Astrocyte (in vitro differentiated cells and primary cell): ENCODE data around the gene DNAH1. TPM values are rescaled to one million over a fixed set of nuclear protein-coding genes. Genes with fewer than 3 reads are reported as not detected.

Experiments
- DNase-seq: peaks from one replicate; pipeline ENCODE4 v3.0.0-alpha.2; 2010; ENCODE audit warnings: low read depth
- FAIRE-seq: peaks from 2 replicates; lab custom pipeline; 2011; peaks lifted over from hg19 to GRCh38; lab: Jason Lieb, UNC
- H2AFZ ChIP-seq: 2 replicates; pipeline ENCODE4 v1.6.0; 2012; ENCODE audit warnings: low read depth, low read length, inconsistent platforms
- H3K27ac ChIP-seq: 2 replicates; pipeline ENCODE4 v1.5.1; 2011; ENCODE audit warnings: low read depth, low read length, inconsistent platforms
- H3K27me3 ChIP-seq: 2 replicates; pipeline ENCODE4 v1.6.0; 2011; ENCODE audit warnings: low read length, inconsistent platforms; ENCODE audit not compliant: insufficient read depth
- H3K36me3 ChIP-seq: 2 replicates; pipeline ENCODE4 v1.5.1; 2011; ENCODE audit warnings: low read length, inconsistent platforms; ENCODE audit not compliant: insufficient read depth
- H3K4me1 ChIP-seq: 2 replicates; pipeline ENCODE4 v1.5.1; 2011; ENCODE audit warnings: low read length, inconsistent platforms; ENCODE audit not compliant: insufficient read depth
- H3K4me2 ChIP-seq: 2 replicates; pipeline ENCODE4 v1.6.0; 2012; ENCODE audit warnings: low read length, inconsistent platforms
- H3K4me3 ChIP-seq: 2 replicates; pipeline ENCODE4 v1.5.1; 2011; ENCODE audit warnings: low read depth, mild to moderate bottlenecking, low read length, inconsistent platforms; ENCODE audit not compliant: insufficient read depth
- H3K79me2 ChIP-seq: 2 replicates; pipeline ENCODE4 v1.6.0; 2012; ENCODE audit warnings: mild to moderate bottlenecking, low read length, inconsistent platforms; ENCODE audit not compliant: insufficient read depth
- H3K9ac ChIP-seq: 2 replicates; pipeline ENCODE4 v1.6.0; 2012; ENCODE audit warnings: mild to moderate bottlenecking, low read length, inconsistent platforms
- H3K9me3 ChIP-seq: 2 replicates; pipeline ENCODE4 v1.5.1; 2012; ENCODE audit warnings: low read depth, mild to moderate bottlenecking, low read length, inconsistent platforms; ENCODE audit not compliant: insufficient read depth
- H4K20me1 ChIP-seq: 2 replicates; pipeline ENCODE4 v1.6.0; 2012; ENCODE audit warnings: low read length, inconsistent platforms; ENCODE audit not compliant: insufficient read depth
- H3K27ac Mint-ChIP-seq: one replicate; pipeline ENCODE4 v1.8.0; 2021; ENCODE audit warnings: mild to moderate bottlenecking, mixed read lengths; ENCODE audit not compliant: unreplicated experiment
- H3K27me3 Mint-ChIP-seq: one replicate; pipeline ENCODE4 v1.8.0; 2021; ENCODE audit warnings: low read depth, mixed read lengths; ENCODE audit not compliant: unreplicated experiment
- H3K36me3 Mint-ChIP-seq: one replicate; pipeline ENCODE4 v1.8.0; 2021; ENCODE audit warnings: low read depth, mixed read lengths; ENCODE audit not compliant: unreplicated experiment
- H3K4me1 Mint-ChIP-seq: one replicate; pipeline ENCODE4 v1.8.0; 2021; ENCODE audit warnings: low read depth, mixed read lengths; ENCODE audit not compliant: unreplicated experiment
- H3K4me3 Mint-ChIP-seq: one replicate; pipeline ENCODE4 v1.8.0; 2021; ENCODE audit warnings: mild to moderate bottlenecking, moderate library complexity, mixed read lengths; ENCODE audit not compliant: unreplicated experiment
- H3K9me3 Mint-ChIP-seq: one replicate; pipeline ENCODE4 v1.8.0; 2021; ENCODE audit warnings: mild to moderate bottlenecking, mixed read lengths; ENCODE audit not compliant: unreplicated experiment
- CTCF ChIP-seq: IDR thresholded peaks from 2 replicates; pipeline ENCODE4 v1.5.1; 2011; ENCODE audit warnings: low read depth, mild to moderate bottlenecking, inconsistent platforms, low read length, moderate library complexity; ENCODE audit not compliant: insufficient read depth
- EZH2 ChIP-seq: IDR thresholded peaks from 2 replicates; pipeline ENCODE4 v1.6.1; 2012; ENCODE audit warnings: mild to moderate bottlenecking, low read length, inconsistent platforms; ENCODE audit not compliant: insufficient read depth
- total RNA-seq: library from RNA; stranded (reverse); gene quantifications from 2 replicates; pipeline ENCODE4 v1.2.1, GENCODE V29; 2021

The DNAH1 gene
- total RNA-seq, 1 donor from 2014 or later = 2.3 TPM

- Histone ChIP-seq H3K27me3 (peaks cover 3% of the 10 kb centered on the region), H3K27ac (no peak overlapping the region), H3K9me3 (no peaks in the 10 kb centered on the region), H3K4me2 (no peak overlapping the region), H3K36me3 (no peaks in the 10 kb centered on the region), H3K9ac (no peak overlapping the region), H2AFZ (no peak overlapping the region), H3K4me3 (no peak overlapping the region), H4K20me1 (no peaks in the 10 kb centered on the region), H3K4me1 (no peaks in the 10 kb centered on the region), H3K79me2 (no peaks in the 10 kb centered on the region)
- H3K27me3 Mint-ChIP-seq = peaks cover 28% of the 10 kb centered on the region
- no peak for TF ChIP-seq EZH2
- TF ChIP-seq CTCF = no peak
- DNase-seq = no peak
- peaks cover 2% of the 10 kb centered on the region for H3K4me1 Mint-ChIP-seq
- H3K4me3 Mint-ChIP-seq = no peak overlapping the region
- H3K36me3 Mint-ChIP-seq = no peaks in the 10 kb centered on the region
- no peak overlapping the region for H3K27ac Mint-ChIP-seq
- no peak for FAIRE-seq
- H3K9me3 Mint-ChIP-seq = no peaks in the 10 kb centered on the region
These were observed 121.4 kb downstream of the DNAH1 start for GRCh38 chr3:52437326-52438103.

GRCh38 chr3:52438104-52438376 lies 121.9 kb downstream of the DNAH1 start:
- Histone ChIP-seq H3K4me1 (no peaks in the 10 kb centered on the region), H3K27ac (no peak overlapping the region), H3K9me3 (no peaks in the 10 kb centered on the region), H4K20me1 (no peaks in the 10 kb centered on the region), H3K4me3 (no peak overlapping the region), H2AFZ (no peak overlapping the region), H3K4me2 (no peak overlapping the region), H3K27me3 (peaks cover 3% of the 10 kb centered on the region), H3K9ac (no peak overlapping the region), H3K36me3 (no peaks in the 10 kb centered on the region), H3K79me2 (no peaks in the 10 kb centered on the region)
- Mint-ChIP-seq H3K27ac (no peak overlapping the region), H3K36me3 (no peaks in the 10 kb centered on the region), H3K27me3 (peaks cover 30% of the 10 kb centered on the region), H3K9me3 (no peaks in the 10 kb centered on the region), H3K4me3 (no peak overlapping the region), H3K4me1 (peaks cover 2% of the 10 kb centered on the region)
- FAIRE-seq (no peak), DNase-seq (no peak)
- no peak for TF ChIP-seq CTCF
- TF ChIP-seq EZH2 = no peak
